MM.1S (cell line): ENCODE results near the gene TEX14.
"Not testable (repeated sequence)": the region's sequence is repeated elsewhere in the genome, so short reads cannot be mapped to it uniquely, and the experiment has no call there.

Source experiments
- DNase-seq: peaks from one replicate; pipeline ENCODE4 v3.0.0-alpha.2; 2015
- H2AFZ ChIP-seq: fragments of 300-600 bp; sonication (generic); 2 replicates; pipeline ENCODE4 v1.6.0; 2016; ENCODE audit warnings: antibody characterized with exemption, low read length
- H3F3A ChIP-seq: fragments of 300-600 bp; sonication (generic); 2 replicates; pipeline ENCODE4 v1.6.1; 2016; ENCODE audit warnings: mild to moderate bottlenecking, antibody characterized with exemption, low read length, moderate library complexity, mixed read lengths; ENCODE audit not compliant: insufficient read depth
- H3K27ac ChIP-seq: fragments of 300-600 bp; sonication (generic); 2 replicates; pipeline ENCODE4 v1.5.1; 2016; ENCODE audit warnings: mild to moderate bottlenecking, low read length
- H3K27me3 ChIP-seq: fragments of 300-600 bp; sonication (generic); replicated peaks from 2 replicates; pipeline ENCODE4 v1.6.0; 2016; ENCODE audit warnings: low read length; ENCODE audit not compliant: insufficient read depth
- H3K36me3 ChIP-seq: fragments of 300-600 bp; sonication (generic); replicated peaks from 2 replicates; pipeline ENCODE4 v1.6.1; 2016; ENCODE audit warnings: mild to moderate bottlenecking, low read length, mixed read lengths; ENCODE audit not compliant: insufficient read depth
- H3K4me1 ChIP-seq: fragments of 300-600 bp; sonication (generic); 2 replicates; pipeline ENCODE4 v1.6.1; 2016; ENCODE audit warnings: low read length, mixed read lengths
- H3K4me2 ChIP-seq: fragments of 300-600 bp; sonication (generic); 2 replicates; pipeline ENCODE4 v1.6.0; 2016; ENCODE audit warnings: low read depth, low read length
- H3K4me3 ChIP-seq: fragments of 300-600 bp; sonication (generic); 2 replicates; pipeline ENCODE4 v1.5.1; 2016; ENCODE audit warnings: low read length, mixed read lengths
- H3K79me2 ChIP-seq: fragments of 300-600 bp; sonication (generic); 2 replicates; pipeline ENCODE4 v1.6.1; 2016; ENCODE audit warnings: mixed run types, low read length, mixed read lengths
- H3K9ac ChIP-seq: fragments of 300-600 bp; sonication (generic); 2 replicates; pipeline ENCODE4 v1.6.1; 2016; ENCODE audit warnings: low read length, mixed read lengths
- H3K9me2 ChIP-seq: fragments of 300-600 bp; sonication (generic); replicated peaks from 2 replicates; pipeline ENCODE4 v1.6.1; 2016; ENCODE audit warnings: mild to moderate bottlenecking, low read length, mixed read lengths; ENCODE audit not compliant: insufficient read depth
- H3K9me3 ChIP-seq: fragments of 300-600 bp; sonication (generic); replicated peaks from 2 replicates; pipeline ENCODE4 v1.6.1; 2016; ENCODE audit warnings: mild to moderate bottlenecking, low read length, mixed read lengths; ENCODE audit not compliant: insufficient read depth
- H4K20me1 ChIP-seq: fragments of 300-600 bp; sonication (generic); 2 replicates; pipeline ENCODE4 v1.6.1; 2016; ENCODE audit warnings: mild to moderate bottlenecking, low read length, moderate library complexity, mixed read lengths; ENCODE audit not compliant: insufficient read depth
- EZH2 ChIP-seq: fragments of 300-600 bp; sonication (generic); optimal IDR thresholded peaks from 2 replicates; pipeline ENCODE3; 2017; ENCODE audit warnings: low read depth, mild to moderate bottlenecking, antibody characterized with exemption, low read length, mixed read lengths
- EZH2phosphoT487 ChIP-seq: fragments of 300-600 bp; sonication (generic); IDR thresholded peaks from 2 replicates; pipeline ENCODE4 v1.6.1; 2018; ENCODE audit warnings: antibody characterized with exemption, low read length
- TF ChIP-seq, protein P1 (sequence below): fragments of 300-600 bp; sonication (generic); IDR thresholded peaks from 2 replicates; pipeline ENCODE4 v1.5.1; 2016; ENCODE audit warnings: antibody characterized with exemption, low read length, mixed read lengths

Gene TEX14

DNA sequence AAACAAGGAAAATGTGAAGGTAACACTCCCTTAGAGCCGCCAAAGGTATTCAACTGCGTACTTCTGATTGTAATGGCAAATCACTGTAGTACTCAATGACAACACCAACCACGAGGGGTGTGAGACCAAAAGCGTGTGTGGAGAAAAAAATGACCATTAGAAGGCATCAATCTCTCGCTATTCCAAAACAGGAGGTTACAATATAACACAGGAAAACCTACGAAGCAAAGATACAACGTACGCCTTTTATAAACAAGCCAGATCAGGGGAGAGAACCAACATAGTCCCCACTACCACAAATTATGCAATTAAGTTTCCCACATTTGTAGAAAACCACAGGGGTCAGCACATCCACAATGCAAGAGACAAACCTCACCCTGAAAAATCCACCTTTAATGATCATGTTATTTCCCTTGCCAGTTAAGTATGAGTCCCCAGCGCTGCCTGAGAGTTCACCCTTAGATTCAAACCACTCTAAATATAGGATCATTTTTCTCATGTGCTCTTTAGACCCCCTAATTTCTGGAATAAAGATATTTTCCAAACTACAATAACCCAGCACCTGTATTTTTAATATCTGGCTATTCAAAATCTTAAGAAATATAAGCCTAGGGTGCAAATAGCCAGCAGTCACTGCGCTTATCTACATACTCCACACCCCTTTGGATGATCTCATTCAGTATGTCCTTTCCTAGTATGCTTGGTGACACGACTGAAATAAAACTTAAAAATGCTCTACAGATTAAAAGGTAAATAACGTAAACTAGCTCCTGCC is 12.4 kb downstream of the TEX14 start:
- TF ChIP-seq, protein P1, sequence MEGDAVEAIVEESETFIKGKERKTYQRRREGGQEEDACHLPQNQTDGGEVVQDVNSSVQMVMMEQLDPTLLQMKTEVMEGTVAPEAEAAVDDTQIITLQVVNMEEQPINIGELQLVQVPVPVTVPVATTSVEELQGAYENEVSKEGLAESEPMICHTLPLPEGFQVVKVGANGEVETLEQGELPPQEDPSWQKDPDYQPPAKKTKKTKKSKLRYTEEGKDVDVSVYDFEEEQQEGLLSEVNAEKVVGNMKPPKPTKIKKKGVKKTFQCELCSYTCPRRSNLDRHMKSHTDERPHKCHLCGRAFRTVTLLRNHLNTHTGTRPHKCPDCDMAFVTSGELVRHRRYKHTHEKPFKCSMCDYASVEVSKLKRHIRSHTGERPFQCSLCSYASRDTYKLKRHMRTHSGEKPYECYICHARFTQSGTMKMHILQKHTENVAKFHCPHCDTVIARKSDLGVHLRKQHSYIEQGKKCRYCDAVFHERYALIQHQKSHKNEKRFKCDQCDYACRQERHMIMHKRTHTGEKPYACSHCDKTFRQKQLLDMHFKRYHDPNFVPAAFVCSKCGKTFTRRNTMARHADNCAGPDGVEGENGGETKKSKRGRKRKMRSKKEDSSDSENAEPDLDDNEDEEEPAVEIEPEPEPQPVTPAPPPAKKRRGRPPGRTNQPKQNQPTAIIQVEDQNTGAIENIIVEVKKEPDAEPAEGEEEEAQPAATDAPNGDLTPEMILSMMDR: no peak
- TF ChIP-seq EZH2phosphoT487 (no peak), EZH2 (no peak)
- H4K20me1 ChIP-seq: no peaks in the 10 kb centered on the region
- no peaks in the 10 kb centered on the region for H3K9me2 ChIP-seq
- H3K4me3 ChIP-seq: no peak overlapping the region
- no peak overlapping the region for H3K4me2 ChIP-seq
- no peaks in the 10 kb centered on the region for H3K79me2 ChIP-seq
- H3K27ac ChIP-seq: no peak overlapping the region
- no peaks in the 10 kb centered on the region for H3K9me3 ChIP-seq
- H2AFZ ChIP-seq: no peak overlapping the region
- H3K27me3 ChIP-seq: no peaks in the 10 kb centered on the region
- no peak for DNase-seq
- no peak overlapping the region for H3K9ac ChIP-seq
- H3K4me1 ChIP-seq: no peaks in the 10 kb centered on the region
- H3F3A ChIP-seq: no peaks in the 10 kb centered on the region
- no peaks in the 10 kb centered on the region for H3K36me3 ChIP-seq

GRCh38 chr17:58678287-58678686 is 13.6 kb downstream of the TEX14 start:
- not testable (repeated sequence) for H2AFZ ChIP-seq, H3F3A ChIP-seq, H3K36me3 ChIP-seq, H3K9me3 ChIP-seq, H3K27me3 ChIP-seq, DNase-seq, H3K27ac ChIP-seq, H3K4me3 ChIP-seq, H4K20me1 ChIP-seq, H3K79me2 ChIP-seq, H3K4me2 ChIP-seq, H3K4me1 ChIP-seq, H3K9me2 ChIP-seq, H3K9ac ChIP-seq

DNA sequence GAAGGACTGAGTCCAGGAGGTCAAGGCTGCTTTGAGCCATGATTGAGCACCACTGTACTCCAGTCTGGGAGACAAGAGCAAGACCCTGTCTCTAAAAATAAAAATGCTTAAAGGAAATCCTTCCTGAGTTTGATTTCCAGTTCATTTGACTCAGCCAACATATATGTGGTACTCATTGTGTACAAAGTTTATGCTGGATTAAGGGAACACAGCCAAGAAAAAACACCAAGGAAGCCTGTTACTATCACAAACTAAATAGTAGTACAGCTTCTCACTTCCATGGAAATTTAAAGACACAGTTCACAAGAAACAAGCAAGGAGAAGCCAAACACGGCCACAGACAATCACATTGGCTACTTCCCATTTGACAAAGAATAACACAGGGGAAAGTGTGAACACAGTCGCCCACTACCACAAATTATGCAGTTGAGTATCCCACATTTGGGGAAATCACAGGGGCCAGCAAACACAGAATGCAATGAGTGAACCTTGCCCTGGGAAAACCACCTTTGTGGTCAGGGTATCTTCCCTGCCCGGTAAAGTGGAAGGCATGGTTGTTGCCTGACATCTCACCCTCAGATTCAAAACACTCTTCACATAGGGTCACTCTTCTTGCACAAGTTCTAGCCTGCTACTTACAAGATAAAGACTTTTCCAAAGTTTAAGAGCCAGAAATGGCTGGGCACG is 14.5 kb downstream of the TEX14 start:
- Histone ChIP-seq H3K9me3 (no peaks in the 10 kb centered on the region), H3K4me3 (no peak overlapping the region), H3K27ac (no peak overlapping the region), H3K9me2 (no peaks in the 10 kb centered on the region), H3K27me3 (no peaks in the 10 kb centered on the region), H3K4me2 (no peak overlapping the region), H3F3A (no peaks in the 10 kb centered on the region), H4K20me1 (no peaks in the 10 kb centered on the region), H3K9ac (no peak overlapping the region), H3K36me3 (no peaks in the 10 kb centered on the region), H3K4me1 (no peaks in the 10 kb centered on the region), H3K79me2 (no peaks in the 10 kb centered on the region), H2AFZ (no peak overlapping the region)
- DNase-seq: no peak
- TF ChIP-seq EZH2phosphoT487 (no peak), EZH2 (no peak)
- TF ChIP-seq, protein P1: no peak

DNA sequence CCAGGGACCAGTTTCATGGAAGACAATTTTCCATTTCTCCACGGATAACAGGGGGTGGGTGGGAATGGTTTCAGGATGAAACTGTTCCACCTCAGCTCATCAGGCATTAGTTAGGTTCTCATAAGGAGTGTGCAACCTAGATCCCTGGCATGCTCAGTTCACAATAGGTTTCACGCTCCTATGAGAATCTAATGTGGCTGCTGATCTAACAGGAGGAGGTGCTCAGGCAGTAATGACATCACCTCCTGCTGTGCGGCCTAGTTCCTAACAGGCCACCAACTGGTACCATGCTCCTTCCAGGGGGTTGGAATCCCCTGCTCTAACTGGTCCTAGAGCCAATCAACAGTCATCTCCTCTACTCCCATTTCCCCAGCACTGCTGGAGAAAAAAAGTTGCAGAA is 19.9 kb downstream of the TEX14 start:
- Histone ChIP-seq H3K27ac (no peak overlapping the region), H3K9me2 (no peaks in the 10 kb centered on the region), H3K9me3 (no peaks in the 10 kb centered on the region), H3K4me3 (no peak overlapping the region), H3K79me2 (no peaks in the 10 kb centered on the region), H3K4me1 (no peaks in the 10 kb centered on the region), H3K4me2 (no peak overlapping the region), H3F3A (no peaks in the 10 kb centered on the region), H3K27me3 (no peaks in the 10 kb centered on the region), H3K36me3 (no peaks in the 10 kb centered on the region), H4K20me1 (no peaks in the 10 kb centered on the region), H3K9ac (no peak overlapping the region), H2AFZ (no peak overlapping the region)
- TF ChIP-seq EZH2phosphoT487: no peak
- TF ChIP-seq, protein P1: no peak
- no peak for TF ChIP-seq EZH2
- no peak for DNase-seq
